Inferior parietal cortex (tissue), 1 donor: ENCODE data around the gene ACD.
A peak's percentile ranks its signal among the peaks of the same experiment; 100 is the strongest.

Experiments
- DNase-seq: peaks from one replicate; pipeline ENCODE4 v3.0.0-alpha.2; 2016; ENCODE audit errors: extremely low spot score

Gene ACD

GRCh38 chr16:67675999-67676398, 15.9 kb upstream of the ACD start:
- DNase-seq, result no peak

- DNase-seq, result no peak
Observed at GRCh38 chr16:67675579-67675935, 15.5 kb upstream of the ACD start.

GRCh38 chr16:67674851-67675578, 15.0 kb upstream of the ACD start:
- no peak for DNase-seq

GRCh38 chr16:67673712-67674580, 13.9 kb upstream of the ACD start:
- no peak for DNase-seq

- peak; percentile 66 for DNase-seq
Observed at GRCh38 chr16:67672739-67673662, 12.9 kb upstream of the ACD start.

GRCh38 chr16:67672306-67672705, 12.2 kb upstream of the ACD start:
- no peak for DNase-seq

- no peak for DNase-seq
Observed at GRCh38 chr16:67669499-67670101, 9.5 kb upstream of the ACD start.

- DNase-seq, result no peak
Observed at GRCh38 chr16:67668495-67669157, 8.6 kb upstream of the ACD start.

- DNase-seq, result peak; percentile 82
Observed at GRCh38 chr16:67667817-67668494, 7.9 kb upstream of the ACD start.

- no peak for DNase-seq
Observed at GRCh38 chr16:67667453-67667816, 7.4 kb upstream of the ACD start.

- peak; percentile 77 for DNase-seq
Observed at GRCh38 chr16:67666559-67667452, 6.7 kb upstream of the ACD start, which contains the start of the genes C16orf86 and ENKD1. TSS of gene C16orf86 (plus strand) at chr16:67666814. CDS start at chr16:67666971, 157 bp downstream. TSS of gene ENKD1 (minus strand) at chr16:67666750. CDS start at chr16:67666442, 308 bp downstream.

GRCh38 chr16:67666032-67666551, 6.0 kb upstream of the ACD start:
- DNase-seq, result no peak

- DNase-seq, result no peak
Observed at GRCh38 chr16:67665598-67665997, 5.5 kb upstream of the ACD start.

- no peak for DNase-seq
Observed at GRCh38 chr16:67664871-67665270, 4.8 kb upstream of the ACD start.

- no peak for DNase-seq
Observed at GRCh38 chr16:67664258-67664657, 4.2 kb upstream of the ACD start.

GRCh38 chr16:67663877-67664222, 3.8 kb upstream of the ACD start:
- no peak for DNase-seq

- DNase-seq, result no peak
Observed at GRCh38 chr16:67663151-67663876, 3.3 kb upstream of the ACD start.

- no peak for DNase-seq
Observed at GRCh38 chr16:67662653-67663010, 2.6 kb upstream of the ACD start.
